ENCODE results near the gene NDUFAF4.

NDUFAF4 gene

GRCh38 chr6:96852605-96853004 is 45.1 kb downstream of the NDUFAF4 start:
- Histone ChIP-seq H3K9ac (no peak overlapping the region), H4K20me1 (ENCODE audit: insufficient read depth) (no peaks in the 10 kb centered on the region)

DNA sequence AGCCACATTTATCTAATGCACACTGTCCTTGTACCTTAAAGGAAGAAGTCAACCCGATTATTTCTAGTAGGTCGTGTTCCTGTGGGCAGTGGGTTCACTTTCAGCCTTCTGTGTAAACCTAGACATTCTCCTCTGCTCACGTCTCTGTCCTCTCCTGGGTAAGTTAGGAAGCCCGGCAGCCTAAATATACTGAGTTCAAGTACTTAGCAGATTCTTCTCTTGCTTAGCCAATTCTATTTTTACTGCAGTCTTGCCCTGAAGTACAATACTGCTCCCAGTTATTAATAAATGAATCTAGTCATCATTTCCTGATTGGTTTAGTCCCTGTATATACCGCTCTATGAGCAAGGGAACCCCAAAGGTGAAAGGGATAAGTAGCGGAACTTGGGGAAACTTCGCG is 45.8 kb downstream of the NDUFAF4 start:
- no peak overlapping the region for H3K9ac ChIP-seq
- H4K20me1 ChIP-seq (ENCODE audit: insufficient read depth), result no peaks in the 10 kb centered on the region
- no peaks in the 10 kb centered on the region for H3K36me3 ChIP-seq (ENCODE audit: insufficient read depth)
- no peak for TF ChIP-seq CTCF (conservative IDR thresholded peaks at IDR 0.05; ENCODE audit: low read depth, low read length)
- H3K27me3 ChIP-seq (ENCODE audit: insufficient read depth, low read depth), result no peaks in the 10 kb centered on the region
- H3K4me3 ChIP-seq (IDR thresholded peaks at IDR 0.05; ENCODE audit: insufficient read depth, low read depth, low read length), result no peak overlapping the region
- no peaks in the 10 kb centered on the region for H3K4me1 ChIP-seq (ENCODE audit: low read depth, poor library complexity, severe bottlenecking)
- H3K79me2 ChIP-seq (ENCODE audit: insufficient read depth, low read depth), result no peaks in the 10 kb centered on the region
- H3K27ac ChIP-seq, result no peak overlapping the region
- no peak overlapping the region for H2AFZ ChIP-seq (ENCODE audit: low read depth)
- no peak overlapping the region for H3K4me2 ChIP-seq

More at GRCh38 chr6:96852605-96853004, 45.1 kb downstream of the NDUFAF4 start:
- no peaks in the 10 kb centered on the region for H3K4me1 ChIP-seq (ENCODE audit: low read depth, poor library complexity, severe bottlenecking)
- no peak for TF ChIP-seq CTCF (conservative IDR thresholded peaks at IDR 0.05; ENCODE audit: low read depth, low read length)
- no peak overlapping the region for H3K4me2 ChIP-seq
- no peaks in the 10 kb centered on the region for H3K27me3 ChIP-seq (ENCODE audit: insufficient read depth, low read depth)
- no peaks in the 10 kb centered on the region for H3K79me2 ChIP-seq (ENCODE audit: insufficient read depth, low read depth)
- no peak overlapping the region for H2AFZ ChIP-seq (ENCODE audit: low read depth)
- no peaks in the 10 kb centered on the region for H3K36me3 ChIP-seq (ENCODE audit: insufficient read depth)
- no peak overlapping the region for H3K27ac ChIP-seq
- H3K4me3 ChIP-seq (IDR thresholded peaks at IDR 0.05; ENCODE audit: insufficient read depth, low read depth, low read length), result no peak overlapping the region

GRCh38 chr6:96849615-96850014 is 48.1 kb downstream of the NDUFAF4 start:
- TF ChIP-seq CTCF (conservative IDR thresholded peaks at IDR 0.05; ENCODE audit: low read depth, low read length), result no peak
- H3K9ac ChIP-seq, result no peak overlapping the region
- H3K4me2 ChIP-seq, result no peak overlapping the region
- no peak overlapping the region for H2AFZ ChIP-seq (ENCODE audit: low read depth)
- no peaks in the 10 kb centered on the region for H3K36me3 ChIP-seq (ENCODE audit: insufficient read depth)
- no peak overlapping the region for H3K4me3 ChIP-seq (IDR thresholded peaks at IDR 0.05; ENCODE audit: insufficient read depth, low read depth, low read length)
- no peak overlapping the region for H3K27ac ChIP-seq
- H3K4me1 ChIP-seq (ENCODE audit: low read depth, poor library complexity, severe bottlenecking), result no peaks in the 10 kb centered on the region
- no peaks in the 10 kb centered on the region for H3K27me3 ChIP-seq (ENCODE audit: insufficient read depth, low read depth)
- H4K20me1 ChIP-seq (ENCODE audit: insufficient read depth), result no peaks in the 10 kb centered on the region
- H3K79me2 ChIP-seq (ENCODE audit: insufficient read depth, low read depth), result no peaks in the 10 kb centered on the region

DNA sequence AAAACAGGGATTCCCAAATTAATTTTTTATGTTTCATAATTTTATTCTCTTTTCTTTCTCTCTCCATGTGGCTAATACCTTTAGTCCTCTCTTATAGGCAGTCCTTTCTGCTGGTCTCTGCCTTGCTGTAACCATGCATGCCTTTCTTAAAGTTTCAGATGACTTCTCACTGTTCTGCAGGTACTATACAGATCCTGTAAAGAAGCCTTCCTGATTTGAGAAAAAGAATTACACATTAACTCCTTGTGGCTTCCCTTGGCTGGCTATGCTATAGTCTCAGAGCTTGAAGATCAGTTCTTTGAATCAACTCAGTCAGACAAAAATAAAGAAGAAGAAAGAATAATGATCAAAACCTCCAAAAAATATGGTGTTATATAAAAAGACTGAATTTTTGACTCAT is 53.2 kb downstream of the NDUFAF4 start:
- Histone ChIP-seq H2AFZ (ENCODE audit: low read depth) (no peak overlapping the region), H3K9ac (no peak overlapping the region), H3K36me3 (ENCODE audit: insufficient read depth) (no peaks in the 10 kb centered on the region), H3K27ac (no peak overlapping the region), H4K20me1 (ENCODE audit: insufficient read depth) (no peaks in the 10 kb centered on the region), H3K4me1 (ENCODE audit: low read depth, poor library complexity, severe bottlenecking) (no peaks in the 10 kb centered on the region), H3K27me3 (ENCODE audit: insufficient read depth, low read depth) (no peaks in the 10 kb centered on the region), H3K4me3 (IDR thresholded peaks at IDR 0.05; ENCODE audit: insufficient read depth, low read depth, low read length) (no peak overlapping the region), H3K4me2 (no peak overlapping the region), H3K79me2 (ENCODE audit: insufficient read depth, low read depth) (no peaks in the 10 kb centered on the region)
- TF ChIP-seq CTCF (conservative IDR thresholded peaks at IDR 0.05; ENCODE audit: low read depth, low read length), result no peak
